ENCODE measurements around the gene RNF40. TPM values are rescaled to one million over a fixed set of nuclear protein-coding genes. Genes with fewer than 3 reads are reported as not detected.

Gene RNF40
- 80.1 and 86.3 TPM in 2 replicates for total RNA-seq

GRCh38 chr16:30761928-30762902 lies at the start of gene RNF40, which contains the start of gene CFAP119:
TSS of gene RNF40 (plus strand) at chr16:30762322. CDS start at chr16:30762546, 224 bp downstream.
TSS of gene CFAP119 (minus strand) at chr16:30762062. CDS start at chr16:30761748, 314 bp downstream.

DNA sequence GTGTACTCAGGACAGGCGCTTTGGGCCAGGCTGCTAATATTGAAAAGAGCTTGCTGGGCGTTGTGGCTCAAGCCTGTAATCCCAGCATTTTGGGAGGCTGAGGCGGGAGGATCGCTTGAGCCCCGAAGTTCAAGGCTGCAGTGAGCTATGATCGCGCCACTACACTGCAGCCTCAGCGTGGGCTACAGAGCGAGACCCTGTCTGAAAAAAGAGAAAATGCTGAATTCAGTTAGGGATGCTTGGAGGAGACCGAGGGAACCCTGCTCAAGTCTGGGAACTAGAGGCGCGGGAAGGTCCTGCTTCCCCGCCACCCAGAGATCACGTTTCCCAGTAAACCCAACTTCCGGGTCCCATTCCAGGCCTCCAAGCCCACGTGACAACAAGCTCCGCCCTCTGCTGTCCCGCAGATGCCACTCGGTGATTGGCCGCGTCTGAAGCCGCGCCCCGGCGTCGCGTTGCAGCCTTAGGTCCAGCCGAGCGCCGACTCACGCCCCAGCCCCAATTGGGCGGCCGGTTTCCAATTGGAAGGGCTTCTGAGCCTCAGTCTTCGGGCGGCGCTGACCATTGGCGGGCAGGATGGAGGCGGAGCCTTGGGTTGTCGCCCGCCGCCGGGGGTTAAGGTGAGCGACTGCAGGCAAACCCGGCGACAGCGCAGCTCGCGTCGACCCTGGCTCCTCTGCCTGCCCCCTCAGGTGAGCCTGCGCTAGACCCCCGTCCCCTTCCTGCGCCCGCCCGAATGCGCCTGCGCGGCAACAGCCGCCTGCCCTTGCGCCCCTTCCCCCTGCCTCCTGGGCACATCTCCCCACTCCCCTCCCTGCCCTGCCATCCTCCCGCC lies 14.1 kb upstream of the RNF40 start, which contains the start of gene PHKG2:
Gene PHKG2 (plus strand): TSS at position 627 of the 835 bp plus-strand sequence. CDS start 396 bp downstream, outside the sequence.

GRCh38 chr16:30786936-30787612 lies 25.0 kb downstream of the RNF40 start, which contains the start of gene ZNF629:
TSS of gene ZNF629 (minus strand) at chr16:30787205. CDS start at chr16:30784482, 2,723 bp downstream.

Other genes with a start within 250 kb of the RNF40 start
- 21.9 and 29.4 TPM in 2 replicates for gene ZNF768, start 235.8 kb upstream of the RNF40 start, total RNA-seq
- gene ZNF747, start 227.5 kb upstream of the RNF40 start, total RNA-seq, result 8.7 and 14.1 TPM in 2 replicates
- 5.5 and 6.2 TPM in 2 replicates for gene ZNF764, start 203.9 kb upstream of the RNF40 start, total RNA-seq
- gene ZNF688, start 190.6 kb upstream of the RNF40 start, total RNA-seq, result 17.6 and 21.8 TPM in 2 replicates
- 3.7 and 23.6 TPM in 2 replicates for gene ZNF785, start 176.6 kb upstream of the RNF40 start, total RNA-seq
- 7.4 and 9.8 TPM in 2 replicates for gene ZNF689, start 151.9 kb upstream of the RNF40 start, total RNA-seq
- 9.5 and 19.3 TPM in 2 replicates for gene PRR14, start 111.4 kb upstream of the RNF40 start, total RNA-seq
- 23.1 and 30.5 TPM in 2 replicates for gene FBRS, start 103.9 kb upstream of the RNF40 start, total RNA-seq
- gene SRCAP, start 63.2 kb upstream of the RNF40 start, total RNA-seq, result 12.8 and 19.9 TPM in 2 replicates
- 38.6 and 46.6 TPM in 2 replicates for gene PHKG2, start 13.9 kb upstream of the RNF40 start, total RNA-seq
- gene CFAP119, start 260 bp upstream of the RNF40 start, total RNA-seq, result 4.6 and 6.9 TPM in 2 replicates
- 11.3 and 13.8 TPM in 2 replicates for gene ZNF629, start 24.9 kb downstream of the RNF40 start, total RNA-seq
- gene BCL7C, start 131.8 kb downstream of the RNF40 start, total RNA-seq, result 77.8 and 85.3 TPM in 2 replicates
- 3.9 and 11.2 TPM in 2 replicates for gene CTF1, start 134.3 kb downstream of the RNF40 start, total RNA-seq
- gene FBXL19, start 161.2 kb downstream of the RNF40 start, total RNA-seq, result 26.6 and 34.0 TPM in 2 replicates
- gene ORAI3, start 186.7 kb downstream of the RNF40 start, total RNA-seq, result 65.9 and 71.5 TPM in 2 replicates
- gene SETD1A, start 195.4 kb downstream of the RNF40 start, total RNA-seq, result 3.2 TPM in 2 replicates
- 24.5 and 26.2 TPM in 2 replicates for gene HSD3B7, start 222.9 kb downstream of the RNF40 start, total RNA-seq
- gene STX1B, start 248.3 kb downstream of the RNF40 start, total RNA-seq, result 0.86 and 1.4 TPM in 2 replicates